ENCODE measurements around the gene SF3B2. TPM values are rescaled to one million over a fixed set of nuclear protein-coding genes. Genes with fewer than 3 reads are reported as not detected.

The SF3B2 gene
- total and polyA plus RNA-seq, 9 of the 15 experiments (the other 6 are each of a cell fraction or from before 2014, with no cell fraction given), result 58.3 to 248 (median 157) TPM

- 10% methylated on average over 9 of the region's 9 CpGs for WGBS (ENCODE audit: insufficient coverage, low coverage, missing lambda C conversion rate)
- CTCF ChIA-PET (ENCODE audit: low intra/inter-chr PET ratio), result no interaction called here
- Histone ChIP-seq H3K4me2 (ENCODE audit: insufficient read depth, low read length) (no peak overlapping the region), H3K4me3 (no peak overlapping the region), H4K20me1 (replicated peaks; ENCODE audit: control insufficient read depth, insufficient read depth, low read length) (no peaks in the 10 kb centered on the region), H3K27me3 (ENCODE audit: control insufficient read depth in 2 of 2, insufficient read depth in 2 of 2, low read length in 2 of 2) (peaks cover 2 to 9% of the 10 kb centered on the region in 2 experiments; a peak in 4 of 5 replicates), H3K79me2 (ENCODE audit: control insufficient read depth, insufficient read depth, low read length) (no peaks in the 10 kb centered on the region), H2AFZ (ENCODE audit: low read depth, low read length) (no peak overlapping the region), H3K4me1 (replicated peaks in 1 of 2; ENCODE audit: control insufficient read depth in 2 of 2, insufficient read depth in 2 of 2, low read length in 2 of 2) (no peaks in the 10 kb centered on the region), H3K9ac (ENCODE audit: insufficient read depth in 1 of 2, low read depth in 2 of 2, low read length in 2 of 2) (no peak overlapping the region), H3K9me1 (ENCODE audit: control insufficient read depth, insufficient read depth, low read length) (no peaks in the 10 kb centered on the region), H3K27ac (ENCODE audit: extremely low read depth, low read depth, low read length) (no peak overlapping the region), H3K36me3 (ENCODE audit: control insufficient read depth, insufficient read depth, low read length) (no peaks in the 10 kb centered on the region), H3K9me3 (replicated peaks; ENCODE audit: control insufficient read depth, insufficient read depth, low read depth, low read length) (peaks cover 3% of the 10 kb centered on the region; the same call in 1 of the 2 replicates)
- in situ Hi-C loops (cut with MboI) (no loop called here), intact Hi-C loops (cut with micrococcal nuclease) (no loop called here)
- no TSS peak for BruUV-seq (replicated peaks)
- no peak for FAIRE-seq
- POLR2A ChIA-PET, result interaction anchor here (0.5 to 0.7 kb wide), 3 partner anchors 8 to 118 kb away, joined by 3 read pairs; partner anchors contain the start of gene SF3B2
- no peak for DNase-seq (ENCODE audit: extremely low read depth in 1 of 4, low spot score in 3 of 4)
- ATAC-seq, result no peak
- TF ChIP-seq ZNF639 (CRISPR knock-in tag; conservative IDR thresholded peaks at IDR 0.05 in 1 of 2, IDR thresholded peaks at IDR 0.05 in 1 of 2), result no peak
Measured at GRCh38 chr11:66035653-66036333, 16.4 kb upstream of the SF3B2 start.

DNA sequence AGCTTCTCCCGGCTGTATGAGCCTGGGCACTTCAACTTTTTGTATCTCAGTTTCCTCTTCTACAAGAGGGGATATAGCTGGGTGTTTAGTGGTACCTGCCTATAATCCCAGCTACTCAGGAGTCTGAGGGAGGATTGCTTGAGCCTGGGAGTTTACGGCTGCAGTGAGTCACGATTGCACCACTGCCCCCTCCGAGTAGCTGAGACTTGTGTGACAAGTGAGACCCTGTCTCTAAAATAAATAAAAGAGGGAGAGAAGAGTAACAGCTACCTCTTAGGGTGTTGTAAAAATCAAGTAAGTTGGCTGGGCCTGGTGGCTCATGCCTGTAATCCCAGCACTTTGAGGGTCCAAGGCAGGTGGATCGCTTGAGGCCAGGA is 15.8 kb upstream of the SF3B2 start:
- no peak overlapping the region for H3K4me2 ChIP-seq (ENCODE audit: insufficient read depth, low read length)
- H3K9me1 ChIP-seq (ENCODE audit: control insufficient read depth, insufficient read depth, low read length), result no peaks in the 10 kb centered on the region
- BruUV-seq (replicated peaks), result no TSS peak
- no peaks in the 10 kb centered on the region for H3K79me2 ChIP-seq (ENCODE audit: control insufficient read depth, insufficient read depth, low read length)
- ATAC-seq (no peak), DNase-seq (ENCODE audit: extremely low read depth in 1 of 4, low spot score in 3 of 4) (no peak), FAIRE-seq (no peak)
- no peaks in the 10 kb centered on the region for H3K36me3 ChIP-seq (ENCODE audit: control insufficient read depth, insufficient read depth, low read length)
- in situ Hi-C loops (cut with MboI) (no loop called here), intact Hi-C loops (cut with micrococcal nuclease) (no loop called here)
- H3K4me1 ChIP-seq (replicated peaks in 1 of 2; ENCODE audit: control insufficient read depth in 2 of 2, insufficient read depth in 2 of 2, low read length in 2 of 2), result no peaks in the 10 kb centered on the region
- WGBS (ENCODE audit: insufficient coverage, low coverage, missing lambda C conversion rate), result 25% methylated on average over 5 of the region's 5 CpGs
- H2AFZ ChIP-seq (ENCODE audit: low read depth, low read length), result no peak overlapping the region
- peaks cover 2 to 9% of the 10 kb centered on the region in 2 experiments; a peak in 4 of 5 replicates for H3K27me3 ChIP-seq (ENCODE audit: control insufficient read depth in 2 of 2, insufficient read depth in 2 of 2, low read length in 2 of 2)
- ChIA-PET CTCF (ENCODE audit: low intra/inter-chr PET ratio) (no interaction called here), POLR2A (interaction anchor here (0.5 to 1.5 kb wide), 3 partner anchors 10 to 118 kb away, joined by 3 read pairs; partner anchors contain the start of genes CATSPER1 and SF3B2)
- H3K9me3 ChIP-seq (replicated peaks; ENCODE audit: control insufficient read depth, insufficient read depth, low read depth, low read length), result peaks cover 3% of the 10 kb centered on the region; the same call in 1 of the 2 replicates
- H3K27ac ChIP-seq (ENCODE audit: extremely low read depth, low read depth, low read length), result no peak overlapping the region
- H3K9ac ChIP-seq (ENCODE audit: insufficient read depth in 1 of 2, low read depth in 2 of 2, low read length in 2 of 2), result no peak overlapping the region
- H3K4me3 ChIP-seq, result no peak overlapping the region
- H4K20me1 ChIP-seq (replicated peaks; ENCODE audit: control insufficient read depth, insufficient read depth, low read length), result no peaks in the 10 kb centered on the region
- TF ChIP-seq, protein P1, sequence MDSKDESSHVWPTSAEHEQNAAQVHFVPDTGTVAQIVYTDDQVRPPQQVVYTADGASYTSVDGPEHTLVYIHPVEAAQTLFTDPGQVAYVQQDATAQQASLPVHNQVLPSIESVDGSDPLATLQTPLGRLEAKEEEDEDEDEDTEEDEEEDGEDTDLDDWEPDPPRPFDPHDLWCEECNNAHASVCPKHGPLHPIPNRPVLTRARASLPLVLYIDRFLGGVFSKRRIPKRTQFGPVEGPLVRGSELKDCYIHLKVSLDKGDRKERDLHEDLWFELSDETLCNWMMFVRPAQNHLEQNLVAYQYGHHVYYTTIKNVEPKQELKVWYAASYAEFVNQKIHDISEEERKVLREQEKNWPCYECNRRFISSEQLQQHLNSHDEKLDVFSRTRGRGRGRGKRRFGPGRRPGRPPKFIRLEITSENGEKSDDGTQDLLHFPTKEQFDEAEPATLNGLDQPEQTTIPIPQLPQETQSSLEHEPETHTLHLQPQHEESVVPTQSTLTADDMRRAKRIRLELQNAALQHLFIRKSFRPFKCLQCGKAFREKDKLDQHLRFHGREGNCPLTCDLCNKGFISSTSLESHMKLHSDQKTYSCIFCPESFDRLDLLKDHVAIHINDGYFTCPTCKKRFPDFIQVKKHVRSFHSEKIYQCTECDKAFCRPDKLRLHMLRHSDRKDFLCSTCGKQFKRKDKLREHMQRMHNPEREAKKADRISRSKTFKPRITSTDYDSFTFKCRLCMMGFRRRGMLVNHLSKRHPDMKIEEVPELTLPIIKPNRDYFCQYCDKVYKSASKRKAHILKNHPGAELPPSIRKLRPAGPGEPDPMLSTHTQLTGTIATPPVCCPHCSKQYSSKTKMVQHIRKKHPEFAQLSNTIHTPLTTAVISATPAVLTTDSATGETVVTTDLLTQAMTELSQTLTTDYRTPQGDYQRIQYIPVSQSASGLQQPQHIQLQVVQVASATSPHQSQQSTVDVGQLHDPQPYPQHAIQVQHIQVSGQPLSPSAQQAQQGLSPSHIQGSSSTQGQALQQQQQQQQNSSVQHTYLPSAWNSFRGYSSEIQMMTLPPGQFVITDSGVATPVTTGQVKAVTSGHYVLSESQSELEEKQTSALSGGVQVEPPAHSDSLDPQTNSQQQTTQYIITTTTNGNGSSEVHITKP (IDR thresholded peaks at IDR 0.05; ENCODE audit: partially characterized antibody), result no peak
- TF ChIP-seq, protein P2, sequence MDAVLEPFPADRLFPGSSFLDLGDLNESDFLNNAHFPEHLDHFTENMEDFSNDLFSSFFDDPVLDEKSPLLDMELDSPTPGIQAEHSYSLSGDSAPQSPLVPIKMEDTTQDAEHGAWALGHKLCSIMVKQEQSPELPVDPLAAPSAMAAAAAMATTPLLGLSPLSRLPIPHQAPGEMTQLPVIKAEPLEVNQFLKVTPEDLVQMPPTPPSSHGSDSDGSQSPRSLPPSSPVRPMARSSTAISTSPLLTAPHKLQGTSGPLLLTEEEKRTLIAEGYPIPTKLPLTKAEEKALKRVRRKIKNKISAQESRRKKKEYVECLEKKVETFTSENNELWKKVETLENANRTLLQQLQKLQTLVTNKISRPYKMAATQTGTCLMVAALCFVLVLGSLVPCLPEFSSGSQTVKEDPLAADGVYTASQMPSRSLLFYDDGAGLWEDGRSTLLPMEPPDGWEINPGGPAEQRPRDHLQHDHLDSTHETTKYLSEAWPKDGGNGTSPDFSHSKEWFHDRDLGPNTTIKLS (IDR thresholded peaks at IDR 0.05; ENCODE audit: borderline replicate concordance, low read depth), result no peak
- TF ChIP-seq SIRT6 (IDR thresholded peaks at IDR 0.05; ENCODE audit: low read depth, low read length) (no peak), ZNF217 (CRISPR knock-in tag; IDR thresholded peaks at IDR 0.05) (no peak)

Measured in K562 (cell line).